Ishikawa (cell line): ENCODE data around the gene NHLRC4.

Experiments
- CEBPB ChIP-seq: IDR thresholded peaks from 2 replicates; pipeline ENCODE4 v1.6.1; 2012
- CREB1 ChIP-seq: IDR thresholded peaks from 2 replicates; pipeline ENCODE4 v1.6.1; 2012; ENCODE audit warnings: low read depth
- EGR1 ChIP-seq: IDR thresholded peaks from 2 replicates; pipeline ENCODE4 v1.6.1; 2012
- EP300 ChIP-seq: IDR thresholded peaks from 2 replicates; pipeline ENCODE4 v1.6.1; 2012; ENCODE audit warnings: borderline replicate concordance
- NFIC ChIP-seq: IDR thresholded peaks from 2 replicates; pipeline ENCODE4 v1.6.1; 2012
- RAD21 ChIP-seq: IDR thresholded peaks from 2 replicates; pipeline ENCODE4 v1.6.1; 2012; ENCODE audit warnings: low read depth
- TAF1 ChIP-seq: IDR thresholded peaks from 2 replicates; pipeline ENCODE4 v1.6.1; 2012; ENCODE audit warnings: low read depth, mild to moderate bottlenecking
- TCF12 ChIP-seq: IDR thresholded peaks from 2 replicates; pipeline ENCODE4 v1.6.1; 2012; ENCODE audit warnings: low read depth
- TF ChIP-seq, protein P1 (sequence below): IDR thresholded peaks from 2 replicates; pipeline ENCODE4 v1.6.1; 2012; ENCODE audit warnings: low read depth, mild to moderate bottlenecking

DNA sequence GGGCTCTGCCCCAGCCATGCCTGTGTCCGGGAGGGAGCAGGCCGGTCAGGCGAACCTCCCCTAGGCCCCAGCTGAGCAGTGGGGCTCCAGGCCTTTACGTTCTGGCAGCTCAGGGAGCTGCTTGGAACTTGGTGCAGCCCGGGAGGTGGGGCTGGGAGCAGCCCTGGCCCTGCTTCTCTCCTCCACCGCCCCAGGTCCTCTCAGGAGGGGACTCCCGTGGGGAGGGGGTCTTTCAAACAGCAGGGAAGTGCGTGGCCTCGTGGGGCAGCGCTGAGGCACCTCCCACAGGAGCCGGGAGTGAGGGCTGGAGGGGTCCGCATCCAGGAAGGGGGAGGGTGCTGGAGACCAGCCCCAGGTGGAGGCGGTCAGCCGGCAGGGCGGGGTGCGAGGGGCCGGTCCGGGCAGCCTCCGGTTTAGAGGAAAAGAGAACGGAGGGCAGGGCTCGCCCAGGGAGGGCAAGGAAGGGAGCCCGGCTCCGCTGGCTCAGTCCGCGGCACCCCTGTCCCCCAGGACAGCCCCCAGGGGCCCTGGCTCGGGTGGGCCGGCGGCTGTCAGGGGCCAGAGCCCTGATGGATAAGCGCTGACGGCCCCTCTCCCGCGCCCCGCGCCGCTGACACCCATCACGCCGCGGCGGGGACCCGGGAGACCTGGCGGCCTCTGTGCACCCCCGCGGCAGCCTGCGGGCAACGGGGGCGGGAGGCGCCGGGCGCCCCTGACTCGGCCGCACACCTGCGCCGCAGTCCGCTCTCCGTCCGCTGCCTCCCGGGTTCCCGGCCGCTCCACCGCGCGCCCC is 7.2 kb upstream of the NHLRC4 start:
- TF ChIP-seq EGR1 (no peak), NFIC (no peak), EP300 (no peak), CREB1 (no peak), TCF12 (no peak), TAF1 (no peak), CEBPB (no peak), RAD21 (no peak)
- TF ChIP-seq, protein P1, sequence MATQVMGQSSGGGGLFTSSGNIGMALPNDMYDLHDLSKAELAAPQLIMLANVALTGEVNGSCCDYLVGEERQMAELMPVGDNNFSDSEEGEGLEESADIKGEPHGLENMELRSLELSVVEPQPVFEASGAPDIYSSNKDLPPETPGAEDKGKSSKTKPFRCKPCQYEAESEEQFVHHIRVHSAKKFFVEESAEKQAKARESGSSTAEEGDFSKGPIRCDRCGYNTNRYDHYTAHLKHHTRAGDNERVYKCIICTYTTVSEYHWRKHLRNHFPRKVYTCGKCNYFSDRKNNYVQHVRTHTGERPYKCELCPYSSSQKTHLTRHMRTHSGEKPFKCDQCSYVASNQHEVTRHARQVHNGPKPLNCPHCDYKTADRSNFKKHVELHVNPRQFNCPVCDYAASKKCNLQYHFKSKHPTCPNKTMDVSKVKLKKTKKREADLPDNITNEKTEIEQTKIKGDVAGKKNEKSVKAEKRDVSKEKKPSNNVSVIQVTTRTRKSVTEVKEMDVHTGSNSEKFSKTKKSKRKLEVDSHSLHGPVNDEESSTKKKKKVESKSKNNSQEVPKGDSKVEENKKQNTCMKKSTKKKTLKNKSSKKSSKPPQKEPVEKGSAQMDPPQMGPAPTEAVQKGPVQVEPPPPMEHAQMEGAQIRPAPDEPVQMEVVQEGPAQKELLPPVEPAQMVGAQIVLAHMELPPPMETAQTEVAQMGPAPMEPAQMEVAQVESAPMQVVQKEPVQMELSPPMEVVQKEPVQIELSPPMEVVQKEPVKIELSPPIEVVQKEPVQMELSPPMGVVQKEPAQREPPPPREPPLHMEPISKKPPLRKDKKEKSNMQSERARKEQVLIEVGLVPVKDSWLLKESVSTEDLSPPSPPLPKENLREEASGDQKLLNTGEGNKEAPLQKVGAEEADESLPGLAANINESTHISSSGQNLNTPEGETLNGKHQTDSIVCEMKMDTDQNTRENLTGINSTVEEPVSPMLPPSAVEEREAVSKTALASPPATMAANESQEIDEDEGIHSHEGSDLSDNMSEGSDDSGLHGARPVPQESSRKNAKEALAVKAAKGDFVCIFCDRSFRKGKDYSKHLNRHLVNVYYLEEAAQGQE, result no peak
